Trophoblast cell (in vitro differentiated cells and primary cell): Measurements from ENCODE around the gene DLK1.

ENCODE experiments used
- DNase-seq, 2 donors: peaks; one replicate each; pipeline ENCODE4 v3.0.0-alpha.2; 2016
- H2AFZ ChIP-seq: 2 replicates; pipeline ENCODE4 v1.6.1; 2013; ENCODE audit warnings: low read length, moderate library complexity, mild to moderate bottlenecking; ENCODE audit not compliant: insufficient read depth, poor library complexity
- H2AK5ac ChIP-seq: 2 replicates; pipeline ENCODE4 v1.6.1; 2013; ENCODE audit warnings: mild to moderate bottlenecking, low read length
- H2BK120ac ChIP-seq: 2 replicates; pipeline ENCODE4 v1.6.1; 2013; ENCODE audit warnings: low read length, mild to moderate bottlenecking, moderate library complexity; ENCODE audit not compliant: insufficient read depth, poor library complexity
- H2BK12ac ChIP-seq: 2 replicates; pipeline ENCODE4 v1.6.1; 2013; ENCODE audit warnings: mild to moderate bottlenecking, low read length, moderate library complexity
- H2BK5ac ChIP-seq: 2 replicates; pipeline ENCODE4 v1.6.1; 2013; ENCODE audit warnings: low read length, low read depth, moderate library complexity, mild to moderate bottlenecking; ENCODE audit not compliant: poor library complexity
- H3K14ac ChIP-seq: 2 replicates; pipeline ENCODE4 v1.6.1; 2013; ENCODE audit warnings: mild to moderate bottlenecking, low read length
- H3K18ac ChIP-seq: 2 replicates; pipeline ENCODE4 v1.6.1; 2013; ENCODE audit warnings: mild to moderate bottlenecking, low read length
- H3K23ac ChIP-seq: 2 replicates; pipeline ENCODE4 v1.6.1; 2013; ENCODE audit warnings: low read length
- H3K27ac ChIP-seq: 2 replicates; pipeline ENCODE4 v1.5.1; 2013; ENCODE audit warnings: low read depth, mild to moderate bottlenecking, inconsistent platforms, low read length, moderate library complexity
- H3K27me3 ChIP-seq: 2 replicates; pipeline ENCODE4 v1.6.1; 2013; ENCODE audit warnings: inconsistent platforms, mild to moderate bottlenecking, low read length, moderate library complexity; ENCODE audit not compliant: insufficient read depth
- H3K36me3 ChIP-seq, 2 experiments: 1 replicate in 1 of 2; 2 replicates in 1 of 2; pipeline ENCODE4 v1.6.1; 2013; ENCODE audit warnings: low read length in 2 of 2, mild to moderate bottlenecking in 2 of 2, moderate library complexity in 1 of 2; ENCODE audit not compliant: insufficient read depth in 2 of 2, control insufficient read depth in 1 of 2
- H3K4ac ChIP-seq: 2 replicates; pipeline ENCODE4 v1.6.1; 2013; ENCODE audit warnings: low read depth, mild to moderate bottlenecking, low read length, moderate library complexity
- H3K4me1 ChIP-seq, 2 experiments: 1 replicate in 1 of 2; 2 replicates in 1 of 2; pipeline ENCODE4 v1.6.1; 2013; ENCODE audit warnings: low read length in 2 of 2, mild to moderate bottlenecking in 2 of 2, moderate library complexity in 1 of 2; ENCODE audit not compliant: insufficient read depth in 2 of 2, control insufficient read depth in 1 of 2
- H3K4me2 ChIP-seq: 2 replicates; pipeline ENCODE4 v1.6.1; 2013; ENCODE audit warnings: inconsistent platforms, mild to moderate bottlenecking, low read length, moderate library complexity
- H3K4me3 ChIP-seq: 2 replicates; pipeline ENCODE4 v1.5.1; 2013; ENCODE audit warnings: mild to moderate bottlenecking, low read depth, low read length, inconsistent platforms
- H3K79me1 ChIP-seq: one replicate; pipeline ENCODE4 v1.6.1; 2013; ENCODE audit warnings: low read length
- H3K79me2 ChIP-seq: 2 replicates; pipeline ENCODE4 v1.6.1; 2013; ENCODE audit warnings: low read length, mild to moderate bottlenecking; ENCODE audit not compliant: control insufficient read depth, insufficient read depth, poor library complexity
- H3K9ac ChIP-seq: 2 replicates; pipeline ENCODE4 v1.6.1; 2013; ENCODE audit warnings: mild to moderate bottlenecking, low read length
- H3K9me3 ChIP-seq: 2 replicates; pipeline ENCODE4 v1.6.1; 2013; ENCODE audit warnings: low read depth, mild to moderate bottlenecking, control low read depth, inconsistent platforms, low read length; ENCODE audit not compliant: insufficient read depth
- H4K12ac ChIP-seq: 2 replicates; pipeline ENCODE4 v1.6.1; 2013; ENCODE audit warnings: low read depth, mild to moderate bottlenecking, low read length, moderate library complexity
- H4K8ac ChIP-seq: 2 replicates; pipeline ENCODE4 v1.6.1; 2013; ENCODE audit warnings: low read depth, mild to moderate bottlenecking, low read length, moderate library complexity
- H4K91ac ChIP-seq: one replicate; pipeline ENCODE4 v1.6.1; 2013; ENCODE audit warnings: low read depth, mild to moderate bottlenecking, low read length, moderate library complexity
- WGBS: extraction: QIAGEN DNeasy Blood & Tissue Kit; methylation state at CpG from one replicate; pipeline ENCODE4 v1.1.7; 2013; ENCODE audit warnings: missing lambda C conversion rate; ENCODE audit not compliant: insufficient read length, insufficient coverage; ENCODE audit errors: extremely low coverage; 5-methylcytosine and 5-hydroxymethylcytosine counted together

DLK1 gene

DNA sequence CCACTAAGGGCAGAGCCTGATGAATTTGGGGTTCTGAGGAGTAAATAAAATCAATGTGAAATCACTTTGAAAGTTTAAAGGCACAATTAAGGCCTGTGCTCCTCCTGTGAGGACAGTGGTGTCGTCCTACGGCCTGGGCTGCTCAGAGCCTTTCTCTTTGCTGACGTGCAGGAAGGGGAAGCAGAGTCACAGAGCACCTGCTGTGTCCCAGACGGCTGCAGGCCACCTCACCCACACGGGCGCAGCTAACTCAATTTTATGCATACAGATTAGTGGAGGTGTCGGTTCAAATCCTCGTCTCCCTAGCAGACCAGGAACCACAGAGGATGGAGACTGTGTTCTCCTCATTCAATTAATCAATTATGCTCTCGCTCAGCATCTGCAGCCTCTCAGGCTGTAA lies 11.4 kb upstream of the DLK1 start:
- no peak overlapping the region for H4K8ac ChIP-seq
- H2BK5ac ChIP-seq, result no peak overlapping the region
- no peak overlapping the region for H4K12ac ChIP-seq
- no peak for DNase-seq
- H3K36me3 ChIP-seq, result no peaks in the 10 kb centered on the region
- no peak overlapping the region for H3K18ac ChIP-seq
- peaks cover 0 to 7% of the 10 kb centered on the region in 2 experiments for H3K4me1 ChIP-seq
- peaks cover 7% of the 10 kb centered on the region for H3K9me3 ChIP-seq
- no peak overlapping the region for H3K27ac ChIP-seq
- peaks cover 5% of the 10 kb centered on the region for H3K79me1 ChIP-seq
- no peak overlapping the region for H4K91ac ChIP-seq
- H3K14ac ChIP-seq, result no peak overlapping the region
- no peaks in the 10 kb centered on the region for H3K27me3 ChIP-seq
- no peak overlapping the region for H2BK120ac ChIP-seq
- H3K4me2 ChIP-seq, result no peak overlapping the region
- no peaks in the 10 kb centered on the region for H3K79me2 ChIP-seq
- WGBS, result no CpG with 5 or more reads among the region's 9 CpGs
- H3K9ac ChIP-seq, result no peak overlapping the region
- H2BK12ac ChIP-seq, result no peak overlapping the region
- H3K4ac ChIP-seq, result no peak overlapping the region
- no peak overlapping the region for H2AK5ac ChIP-seq
- H3K23ac ChIP-seq, result no peak overlapping the region
- H3K4me3 ChIP-seq, result no peak overlapping the region
- no peak overlapping the region for H2AFZ ChIP-seq

DNA sequence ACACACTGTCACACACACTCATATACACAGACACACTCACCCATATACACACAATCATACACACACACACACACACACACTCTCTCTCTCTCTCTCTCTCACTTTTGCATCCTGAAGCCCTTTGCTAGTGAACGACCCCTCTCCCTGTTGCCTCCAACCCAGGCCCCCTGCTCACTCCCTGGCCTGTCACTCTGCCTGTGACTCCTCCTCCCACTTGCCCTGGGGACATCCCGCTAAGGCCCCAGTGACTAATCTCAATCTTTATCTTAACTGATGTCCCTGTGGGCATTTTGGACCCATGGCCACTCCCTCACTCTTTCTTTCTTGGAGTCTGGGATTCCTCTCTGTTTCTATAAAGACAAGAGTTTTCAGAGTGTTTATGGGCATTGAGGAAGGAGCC lies 10.9 kb upstream of the DLK1 start:
- H3K18ac ChIP-seq, result no peak overlapping the region
- no peaks in the 10 kb centered on the region for H3K27me3 ChIP-seq
- H3K27ac ChIP-seq, result no peak overlapping the region
- H3K79me1 ChIP-seq, result peaks cover 3% of the 10 kb centered on the region
- H3K36me3 ChIP-seq, result no peaks in the 10 kb centered on the region
- no peak overlapping the region for H4K8ac ChIP-seq
- no peak overlapping the region for H3K4me3 ChIP-seq
- no peak overlapping the region for H2BK12ac ChIP-seq
- peaks cover 0 to 7% of the 10 kb centered on the region in 2 experiments for H3K4me1 ChIP-seq
- H3K9me3 ChIP-seq, result peaks cover 7% of the 10 kb centered on the region
- H3K9ac ChIP-seq, result no peak overlapping the region
- H2BK120ac ChIP-seq, result no peak overlapping the region
- H3K4me2 ChIP-seq, result no peak overlapping the region
- H3K23ac ChIP-seq, result no peak overlapping the region
- no CpG with 5 or more reads among the region's 2 CpGs for WGBS
- no peak overlapping the region for H3K4ac ChIP-seq
- H2BK5ac ChIP-seq, result no peak overlapping the region
- H4K12ac ChIP-seq, result no peak overlapping the region
- no peak overlapping the region for H3K14ac ChIP-seq
- no peak overlapping the region for H2AK5ac ChIP-seq
- no peak overlapping the region for H4K91ac ChIP-seq
- no peaks in the 10 kb centered on the region for H3K79me2 ChIP-seq
- DNase-seq, result peak in 1 of 2 donors; percentile 36
- H2AFZ ChIP-seq, result no peak overlapping the region

DNA sequence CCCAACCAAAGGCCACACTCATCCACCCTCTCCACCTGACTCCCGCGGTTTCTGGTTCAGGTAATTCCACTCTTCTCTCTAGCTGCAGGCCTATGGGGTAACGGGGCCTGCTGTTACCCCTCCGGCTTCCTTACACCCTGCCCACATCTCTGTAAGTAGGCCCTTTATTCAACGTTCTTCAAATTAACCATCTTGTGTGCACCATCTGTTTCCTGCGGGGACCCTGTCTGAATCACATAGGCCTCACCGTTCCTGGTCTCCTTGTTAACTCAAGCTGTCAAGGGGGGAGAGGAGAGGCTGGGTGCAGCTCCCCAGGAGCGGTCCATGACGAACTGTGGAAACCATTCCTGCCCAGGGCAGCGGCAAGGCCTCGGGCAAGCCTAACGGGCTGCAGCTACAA lies 9.3 kb upstream of the DLK1 start:
- Histone ChIP-seq H3K27me3 (no peaks in the 10 kb centered on the region), H3K14ac (no peak overlapping the region), H3K36me3 (no peaks in the 10 kb centered on the region), H3K23ac (no peak overlapping the region), H2BK5ac (no peak overlapping the region), H3K4me3 (no peak overlapping the region), H3K4ac (no peak overlapping the region), H3K27ac (no peak overlapping the region), H3K18ac (no peak overlapping the region), H3K79me2 (no peaks in the 10 kb centered on the region), H4K12ac (no peak overlapping the region), H2BK12ac (no peak overlapping the region), H3K79me1 (no peaks in the 10 kb centered on the region), H4K8ac (no peak overlapping the region), H3K4me2 (no peak overlapping the region), H3K4me1 (no peaks in the 10 kb centered on the region), H3K9me3 (peaks cover 7% of the 10 kb centered on the region), H4K91ac (no peak overlapping the region), H2AFZ (no peak overlapping the region), H3K9ac (no peak overlapping the region), H2BK120ac (no peak overlapping the region), H2AK5ac (no peak overlapping the region)
- WGBS, result no CpG with 5 or more reads among the region's 12 CpGs
- DNase-seq, result no peak

DNA sequence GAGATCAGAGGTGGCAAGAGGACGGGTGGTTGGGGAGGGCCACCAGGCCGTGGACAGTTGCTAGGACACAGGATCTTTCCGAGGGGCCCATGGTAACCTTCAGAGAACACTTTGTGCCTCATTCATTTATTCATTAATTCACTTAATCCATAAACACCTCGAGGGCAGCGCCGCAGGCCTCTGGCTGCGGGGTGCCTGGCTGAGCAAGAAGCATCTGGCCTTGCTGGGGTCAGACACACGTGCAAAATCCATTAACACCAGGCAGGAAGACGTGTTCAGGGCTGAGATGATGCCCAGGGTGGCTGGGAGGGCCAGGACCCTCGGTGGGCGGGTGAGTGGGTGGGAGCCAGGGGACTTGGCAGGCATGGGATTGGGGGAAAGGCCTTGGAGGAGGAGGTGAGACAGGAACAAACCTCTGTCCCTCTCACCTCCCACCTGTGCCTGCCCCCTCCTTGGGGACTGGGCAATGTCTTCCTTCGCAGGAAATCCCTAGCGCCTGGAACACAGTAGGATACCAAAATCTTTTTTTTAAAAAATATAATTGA lies 6.6 kb upstream of the DLK1 start:
- Histone ChIP-seq H3K14ac (no peak overlapping the region), H2AK5ac (no peak overlapping the region), H3K27me3 (peaks cover 3% of the 10 kb centered on the region), H4K8ac (no peak overlapping the region), H3K27ac (no peak overlapping the region), H3K9ac (no peak overlapping the region), H3K4ac (no peak overlapping the region), H2AFZ (no peak overlapping the region), H2BK120ac (no peak overlapping the region), H4K91ac (no peak overlapping the region), H2BK12ac (no peak overlapping the region), H3K79me2 (no peaks in the 10 kb centered on the region), H3K18ac (no peak overlapping the region), H3K4me1 (no peaks in the 10 kb centered on the region), H3K4me2 (no peak overlapping the region), H3K36me3 (no peaks in the 10 kb centered on the region), H3K23ac (no peak overlapping the region), H2BK5ac (no peak overlapping the region), H4K12ac (no peak overlapping the region), H3K79me1 (no peaks in the 10 kb centered on the region), H3K4me3 (no peak overlapping the region), H3K9me3 (peaks cover 7% of the 10 kb centered on the region)
- DNase-seq, result no peak
- no CpG with 5 or more reads among the region's 13 CpGs for WGBS
